ENCODE measurements around the gene RGCC.

DNA sequence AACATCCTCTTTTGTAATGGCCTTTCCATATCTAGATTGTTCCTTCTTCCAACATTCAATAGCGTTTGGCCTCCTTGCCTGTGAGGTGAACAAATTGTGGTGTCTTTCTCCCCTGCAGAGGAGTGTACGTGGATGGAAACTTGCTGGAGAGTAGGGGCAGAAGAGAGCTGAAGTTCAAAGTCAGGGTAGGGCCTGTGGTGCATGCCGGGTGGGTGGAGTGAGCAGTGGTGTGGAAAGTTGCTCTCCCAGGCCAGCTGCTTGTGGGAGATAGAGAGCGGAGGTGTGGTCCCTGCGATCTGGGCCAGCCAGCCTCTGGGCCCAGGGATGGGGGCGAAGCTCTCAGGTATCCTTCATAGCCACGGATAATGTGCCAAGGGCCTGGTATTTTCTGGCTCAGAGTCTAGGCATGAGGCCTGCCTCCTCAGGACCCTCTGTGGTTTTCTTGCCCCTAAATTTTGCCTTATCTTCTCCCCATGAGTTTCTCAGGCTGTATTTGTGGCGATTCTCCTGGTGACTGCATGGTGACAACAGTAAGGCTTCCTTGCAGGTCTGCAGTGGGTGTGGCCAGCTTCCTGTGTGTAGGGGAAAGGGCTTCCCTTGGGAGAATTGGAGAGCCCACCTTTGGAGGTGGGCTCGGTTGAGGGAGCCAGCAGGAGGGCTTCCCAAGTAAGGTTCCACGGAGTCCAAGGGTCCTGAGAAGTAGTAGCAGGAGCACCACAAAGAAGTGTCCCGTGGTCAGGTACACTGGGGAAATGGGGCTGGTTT, 6.7 kb downstream of the RGCC start:
- TF ChIP-seq, protein P1, sequence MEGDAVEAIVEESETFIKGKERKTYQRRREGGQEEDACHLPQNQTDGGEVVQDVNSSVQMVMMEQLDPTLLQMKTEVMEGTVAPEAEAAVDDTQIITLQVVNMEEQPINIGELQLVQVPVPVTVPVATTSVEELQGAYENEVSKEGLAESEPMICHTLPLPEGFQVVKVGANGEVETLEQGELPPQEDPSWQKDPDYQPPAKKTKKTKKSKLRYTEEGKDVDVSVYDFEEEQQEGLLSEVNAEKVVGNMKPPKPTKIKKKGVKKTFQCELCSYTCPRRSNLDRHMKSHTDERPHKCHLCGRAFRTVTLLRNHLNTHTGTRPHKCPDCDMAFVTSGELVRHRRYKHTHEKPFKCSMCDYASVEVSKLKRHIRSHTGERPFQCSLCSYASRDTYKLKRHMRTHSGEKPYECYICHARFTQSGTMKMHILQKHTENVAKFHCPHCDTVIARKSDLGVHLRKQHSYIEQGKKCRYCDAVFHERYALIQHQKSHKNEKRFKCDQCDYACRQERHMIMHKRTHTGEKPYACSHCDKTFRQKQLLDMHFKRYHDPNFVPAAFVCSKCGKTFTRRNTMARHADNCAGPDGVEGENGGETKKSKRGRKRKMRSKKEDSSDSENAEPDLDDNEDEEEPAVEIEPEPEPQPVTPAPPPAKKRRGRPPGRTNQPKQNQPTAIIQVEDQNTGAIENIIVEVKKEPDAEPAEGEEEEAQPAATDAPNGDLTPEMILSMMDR (IDR thresholded peaks at IDR 0.05) = no peak
- TF ChIP-seq POLR2A (IDR thresholded peaks at IDR 0.05) = no peak

Data from uterus (tissue), 2 donors.